Lung (tissue), 12 donors: Measurements from ENCODE around the gene TDO2. TPM values are rescaled to one million over a fixed set of nuclear protein-coding genes. Genes with fewer than 3 reads are reported as not detected.
A peak's percentile ranks its signal among the peaks of the same experiment; 100 is the strongest.

ENCODE experiments used
- ATAC-seq: fragments of 200-7000 bp; cut with Tn5 transposase; one replicate; pipeline ENCODE4 v1.9.1; 2020; ENCODE audit warnings: moderate number of reproducible peaks; ENCODE audit not compliant: insufficient read depth, low FRiP score
- DNase-seq, 3 donors: peaks; one replicate each; pipeline ENCODE4 v3.0.0-alpha.2; 2013 to 2017
- H3K27ac ChIP-seq, 2 donors: one replicate each; pipeline ENCODE4 v1.5.1; 2013; ENCODE audit warnings: mild to moderate bottlenecking in 2 of 2, moderate library complexity in 2 of 2, control low read depth in 1 of 2, inconsistent platforms in 1 of 2, low read depth in 1 of 2, low read length in 1 of 2
- H3K27me3 ChIP-seq, 3 donors: one replicate each; pipeline ENCODE4 v1.5.1; 2013; ENCODE audit warnings: low read length in 2 of 3; ENCODE audit not compliant: control insufficient read depth in 3 of 3, insufficient read depth in 3 of 3
- H3K36me3 ChIP-seq, 4 donors: one replicate each; pipeline ENCODE4 v1.5.1; 2013; ENCODE audit warnings: low read length in 4 of 4, mild to moderate bottlenecking in 1 of 4, moderate library complexity in 1 of 4; ENCODE audit not compliant: control insufficient read depth in 4 of 4, insufficient read depth in 4 of 4
- H3K4me1 ChIP-seq, 5 donors: one replicate each; pipeline ENCODE4 v1.5.1; 2013; ENCODE audit warnings: low read length in 5 of 5, mild to moderate bottlenecking in 2 of 5, moderate library complexity in 1 of 5; ENCODE audit not compliant: control insufficient read depth in 5 of 5, insufficient read depth in 5 of 5
- H3K4me3 ChIP-seq: one replicate; pipeline ENCODE4 v1.5.1; 2013; ENCODE audit warnings: mild to moderate bottlenecking, control low read depth, moderate library complexity
- H3K9ac ChIP-seq, 2 donors: one replicate each; pipeline ENCODE4 v1.5.1; 2013; ENCODE audit warnings: low read length in 2 of 2, control low read depth in 1 of 2; ENCODE audit not compliant: insufficient read depth in 1 of 2
- H3K9me3 ChIP-seq, 4 donors: one replicate each; pipeline ENCODE4 v1.5.1; 2013; ENCODE audit warnings: low read length in 3 of 4, mild to moderate bottlenecking in 1 of 4, moderate library complexity in 1 of 4; ENCODE audit not compliant: control insufficient read depth in 4 of 4, insufficient read depth in 3 of 4
- CTCF ChIP-seq: IDR thresholded peaks from 2 replicates; pipeline ENCODE4 v1.5.1; 2012; ENCODE audit warnings: mild to moderate bottlenecking; ENCODE audit errors: control extremely low read depth, extremely low read depth
- WGBS, 2 donors: extraction: QIAGEN DNeasy Blood & Tissue Kit; methylation state at CpG; one replicate each; pipeline ENCODE4 v1.1.7; 2013; 5-methylcytosine and 5-hydroxymethylcytosine counted together
- polyA plus RNA-seq, 2 donors: library from polyadenylated mRNA; stranded (reverse); fragments of 200-250 nt; gene quantifications; one replicate each; pipeline ENCODE4 v1.2.1, GENCODE V29; 2013
- total RNA-seq, 2 donors: library from RNA; depleted of rRNA in 1 of 2; stranded (reverse); fragments of >200 nt in 1 of 2; gene quantifications; one replicate each; pipeline ENCODE4 v1.2.1, GENCODE V29; 2014 to 2021
- donor health status: control.
- donor health status: control.
- donor health status: Bipolar disorder and iron deficiency.
- donor health status: healthy.
- donor health status: DM: yes; HTN: yes; CAD: no.

The TDO2 gene
- total and polyA plus RNA-seq, 4 donors = 0.43 to 27.4 (median 4.1) TPM

- 67 to 72% methylated on average over 1 of the region's 1 CpG for WGBS, 2 donors
- no peak for TF ChIP-seq CTCF
- no peaks in the 10 kb centered on the region for H3K27me3 ChIP-seq
- DNase-seq = no peak
- H3K27ac ChIP-seq = no peak overlapping the region
- no peak overlapping the region for H3K4me3 ChIP-seq
- H3K36me3 ChIP-seq = no peaks in the 10 kb centered on the region
- no peak overlapping the region for H3K9ac ChIP-seq
- no peaks in the 10 kb centered on the region for H3K9me3 ChIP-seq
- ATAC-seq = no peak
- peaks cover 0 to 15% (median 0%) of the 10 kb centered on the region in 5 donors for H3K4me1 ChIP-seq
Measured at GRCh38 chr4:155887045-155887444, 16.5 kb upstream of the TDO2 start.

DNA sequence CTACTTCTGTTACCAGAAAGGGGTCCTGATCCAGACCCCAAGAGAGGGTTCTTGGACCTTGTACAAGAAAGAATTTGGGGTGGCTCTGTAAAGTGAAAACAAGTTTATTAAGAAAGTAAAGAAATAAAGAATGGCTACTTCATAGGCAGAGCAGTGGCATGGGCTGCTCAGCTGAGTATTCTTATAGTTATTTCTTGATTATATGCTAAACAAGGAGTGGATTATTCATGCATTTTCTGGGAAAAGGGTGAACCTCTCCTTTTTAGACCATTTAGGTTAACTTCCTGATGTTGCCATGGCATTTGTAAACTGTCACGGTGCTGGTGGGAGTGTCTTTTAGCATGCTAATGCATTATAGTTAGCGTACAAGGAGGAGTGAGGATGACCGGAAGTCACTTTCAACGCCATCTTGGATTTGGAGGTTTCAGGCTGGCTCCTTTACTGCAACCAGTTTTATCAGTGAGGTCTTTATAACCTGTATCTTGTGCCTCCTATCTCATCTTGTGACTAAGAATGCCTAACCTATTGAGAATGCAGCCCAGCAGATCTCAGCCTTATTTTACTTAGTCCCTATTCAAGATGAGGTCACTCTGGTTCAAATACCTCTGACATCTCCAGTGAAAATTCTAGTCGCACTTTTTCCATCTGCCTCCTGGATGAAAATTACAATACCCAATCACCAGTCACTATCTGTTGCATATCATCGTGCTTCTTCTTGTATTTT, 15.5 kb upstream of the TDO2 start:
- ATAC-seq = no peak
- no peak for TF ChIP-seq CTCF
- Histone ChIP-seq H3K4me3 (no peak overlapping the region), H3K9ac (no peak overlapping the region), H3K27me3 (no peaks in the 10 kb centered on the region), H3K4me1 (peaks cover 0 to 15% (median 0%) of the 10 kb centered on the region in 5 donors), H3K9me3 (no peaks in the 10 kb centered on the region), H3K27ac (no peak overlapping the region), H3K36me3 (no peaks in the 10 kb centered on the region)
- 59 to 61% methylated on average over 6 of the region's 6 CpGs for WGBS, 2 donors
- no peak for DNase-seq

DNA sequence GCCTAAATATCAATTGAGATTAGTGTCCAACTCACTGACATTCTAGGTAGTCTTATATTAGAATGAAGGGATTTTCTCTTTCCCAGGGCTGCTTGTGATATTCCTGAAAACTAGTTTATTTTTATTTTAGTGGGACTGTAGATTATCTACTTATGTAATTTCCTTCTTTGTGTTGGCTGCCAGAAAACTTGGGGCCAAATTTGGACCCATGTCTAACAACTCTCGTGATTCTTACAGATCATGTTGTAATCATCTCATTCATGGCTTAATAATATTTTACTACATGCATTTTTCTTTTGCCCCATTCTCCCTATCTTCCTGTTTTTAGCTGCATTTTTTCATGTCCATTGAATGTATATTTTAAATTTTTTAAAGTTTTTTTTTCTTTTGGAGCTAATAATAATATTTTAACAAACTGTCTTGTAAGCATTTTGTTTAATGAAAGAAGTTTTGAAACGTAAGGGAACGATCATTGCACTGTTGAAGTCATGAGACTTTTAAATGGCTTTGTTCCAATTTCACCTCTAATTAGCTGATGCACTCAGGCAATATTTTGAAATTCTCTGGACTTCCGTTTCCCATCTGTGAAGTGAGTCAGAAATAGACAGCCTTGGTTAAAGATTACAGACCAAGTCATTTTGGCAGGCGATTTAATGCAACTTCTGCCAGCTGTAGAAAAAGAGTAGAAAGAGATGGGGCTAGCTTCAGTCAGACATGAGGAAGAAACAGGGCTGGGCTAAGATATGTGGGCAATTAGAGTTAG, 14.3 kb upstream of the TDO2 start:
- peak; percentile 42 to 90 (median 85) for DNase-seq
- Histone ChIP-seq H3K27me3 (no peaks in the 10 kb centered on the region), H3K36me3 (no peaks in the 10 kb centered on the region), H3K4me3 (no peak overlapping the region), H3K27ac (no peak overlapping the region), H3K9me3 (no peaks in the 10 kb centered on the region), H3K4me1 (peaks cover 0 to 15% (median 0%) of the 10 kb centered on the region in 5 donors), H3K9ac (no peak overlapping the region)
- TF ChIP-seq CTCF = no peak
- ATAC-seq = peak; percentile 81
- WGBS, 2 donors = 32 to 47% methylated on average over 5 of the region's 5 CpGs
